HepG2 (cell line): ENCODE results near the gene PRKG1. TPM values are rescaled to one million over a fixed set of nuclear protein-coding genes. Genes with fewer than 3 reads are reported as not detected.

Experiments used
- ATAC-seq: fragments of 200-7000 bp; cut with Tn5 transposase; 3 replicates; pipeline ENCODE4 v1.9.1; 2020; ENCODE audit warnings: mild to moderate bottlenecking, moderate library complexity
- BruUV-seq: library from RNA; stranded (reverse); fragments of 400-500 nt; replicated peaks from 2 replicates; lab custom pipeline; 2021; lab: Mats Ljungman, UMichigan
- CTCF ChIA-PET: fragments of 300-600 bp; formaldehyde crosslinking; extraction: SDS; loops from one replicate; lab custom pipeline; 2021; ENCODE audit warnings: low total read pairs, inconsistent platforms, low intra/inter-chr PET ratio; lab: Yijun Ruan, JAX
- POLR2A ChIA-PET: fragments of 350-600 bp; sonication (Branson Sonifier 250); formaldehyde crosslinking; loops from one replicate; lab custom pipeline; 2020; ENCODE audit warnings: antibody characterized with exemption, inconsistent platforms; lab: Yijun Ruan, JAX
- DNase-seq: peaks from one replicate; pipeline ENCODE4 v3.0.0-alpha.2; 2015; ENCODE audit warnings: low spot score
- FAIRE-seq: peaks from 3 replicates; lab custom pipeline; 2011; peaks lifted over from hg19 to GRCh38; lab: Jason Lieb, UNC
- H2AFZ ChIP-seq: one replicate; pipeline ENCODE4 v1.6.1; 2011; ENCODE audit warnings: low read length, inconsistent platforms
- H3K27ac ChIP-seq: fragments of 300-600 bp; 3 replicates; pipeline ENCODE4 v1.8.0; 2011; ENCODE audit warnings: mixed run types, mild to moderate bottlenecking, mixed read lengths, low read length, inconsistent platforms; ENCODE audit not compliant: insufficient read depth; ENCODE audit errors: extremely low read length
- H3K27me3 ChIP-seq, 2 experiments: fragments of 200-600 bp in 1 of 2; 2 replicates in 1 of 2; 3 replicates in 1 of 2; pipeline versions ENCODE4 v1.6.0 to v1.8.0; 2011; ENCODE audit warnings: low read length in 2 of 2, mild to moderate bottlenecking in 2 of 2, moderate library complexity in 2 of 2, inconsistent platforms in 1 of 2; ENCODE audit not compliant: insufficient read depth in 2 of 2, control insufficient read depth in 1 of 2
- H3K36me3 ChIP-seq, 2 experiments: fragments of 200-600 bp in 1 of 2; replicated peaks in 1 of 2; 2 replicates in 1 of 2; 3 replicates in 1 of 2; pipeline versions ENCODE4 v1.5.1 to v1.8.0; 2011; ENCODE audit warnings: low read length in 2 of 2, inconsistent platforms in 1 of 2; ENCODE audit not compliant: insufficient read depth in 2 of 2, control insufficient read depth in 1 of 2
- H3K4me1 ChIP-seq: 2 replicates; pipeline ENCODE4 v1.5.1; 2012; ENCODE audit warnings: low read length, inconsistent platforms; ENCODE audit not compliant: insufficient read depth
- H3K4me2 ChIP-seq: 2 replicates; pipeline ENCODE4 v1.6.0; 2011; ENCODE audit warnings: low read depth, low read length, inconsistent platforms
- H3K4me3 ChIP-seq, 3 experiments: fragments of 200-600 bp in 1 of 3; sonication (generic), shearing (Covaris generic) in 1 of 3; replicated peaks in 1 of 3; 2 replicates each; pipeline ENCODE4 v1.5.1; 2011 to 2016; ENCODE audit warnings: low read length in 3 of 3, inconsistent platforms in 2 of 3, low read depth in 2 of 3, mild to moderate bottlenecking in 2 of 3, control low read depth in 1 of 3, mixed read lengths in 1 of 3; ENCODE audit not compliant: insufficient read depth in 1 of 3
- H3K79me2 ChIP-seq: one replicate; pipeline ENCODE4 v1.6.1; 2011; ENCODE audit warnings: low read length, inconsistent platforms; ENCODE audit not compliant: insufficient read depth
- H3K9ac ChIP-seq: 2 replicates; pipeline ENCODE4 v1.6.0; 2011; ENCODE audit warnings: mild to moderate bottlenecking, low read depth, low read length, inconsistent platforms; ENCODE audit not compliant: insufficient read depth
- H3K9me3 ChIP-seq: 2 replicates; pipeline ENCODE4 v1.5.1; 2012; ENCODE audit warnings: mild to moderate bottlenecking, low read length
- H4K20me1 ChIP-seq: 2 replicates; pipeline ENCODE4 v1.6.0; 2011; ENCODE audit warnings: inconsistent platforms, mild to moderate bottlenecking, low read length, moderate library complexity; ENCODE audit not compliant: insufficient read depth
- CENPBD1 ChIP-seq: sonication (generic); formaldehyde crosslinking; IDR thresholded peaks from 2 replicates; pipeline ENCODE4 v1.8.0; 2022; ENCODE audit warnings: missing genetic modification reagents, low read depth, mild to moderate bottlenecking, borderline replicate concordance
- DNMT3B ChIP-seq: conservative IDR thresholded peaks from 2 replicates; pipeline ENCODE4 v1.6.1; 2016; ENCODE audit warnings: missing biosample characterization, control low read depth
- KDM3A ChIP-seq: IDR thresholded peaks from 2 replicates; pipeline ENCODE4 v1.6.1; 2018; ENCODE audit warnings: low read depth, missing compliant biosample characterization
- KLF6 ChIP-seq: IDR thresholded peaks from 2 replicates; pipeline ENCODE4 v1.8.0; 2016; ENCODE audit warnings: missing biosample characterization, missing genetic modification reagents
- PATZ1 ChIP-seq: sonication (generic); formaldehyde crosslinking; IDR thresholded peaks from 2 replicates; pipeline ENCODE4 v1.4.0; 2020; ENCODE audit warnings: missing genetic modification reagents
- PAX8 ChIP-seq: sonication (generic); formaldehyde crosslinking; IDR thresholded peaks from 2 replicates; pipeline ENCODE4 v1.8.0; 2022; ENCODE audit warnings: mild to moderate bottlenecking, missing genetic modification reagents, borderline replicate concordance
- TCF7 ChIP-seq: sonication (generic); IDR thresholded peaks from 2 replicates; pipeline ENCODE4 v1.6.1; 2016; ENCODE audit warnings: antibody characterized with exemption, low read depth
- THYN1 ChIP-seq: sonication (generic); formaldehyde crosslinking; IDR thresholded peaks from 2 replicates; pipeline ENCODE4 v1.8.1; 2023; ENCODE audit warnings: low read depth, mild to moderate bottlenecking, moderate library complexity, missing genetic modification reagents, borderline replicate concordance
- ZBTB14 ChIP-seq: sonication (generic); formaldehyde crosslinking; IDR thresholded peaks from 2 replicates; pipeline ENCODE4 v1.4.0; 2020; ENCODE audit warnings: missing genetic modification reagents
- ZBTB2 ChIP-seq: sonication (generic); formaldehyde crosslinking; IDR thresholded peaks from 2 replicates; pipeline ENCODE4 v1.8.0; 2022; ENCODE audit warnings: low read depth, missing genetic modification reagents
- ZNF180 ChIP-seq: sonication (generic); formaldehyde crosslinking; IDR thresholded peaks from 2 replicates; pipeline ENCODE4 v1.4.0; 2020; ENCODE audit warnings: low read depth, missing genetic modification reagents, borderline replicate concordance
- ZNF432 ChIP-seq: sonication (generic); formaldehyde crosslinking; IDR thresholded peaks from 2 replicates; pipeline ENCODE4 v1.5.0; 2020; ENCODE audit warnings: missing genetic modification reagents, mild to moderate bottlenecking, borderline replicate concordance
- ZNF678 ChIP-seq: sonication (generic); formaldehyde crosslinking; IDR thresholded peaks from 2 replicates; pipeline ENCODE4 v1.4.0; 2020; ENCODE audit warnings: mild to moderate bottlenecking, missing genetic modification reagents
- WGBS: methylation state at CpG from one replicate; pipeline ENCODE4 v1.1.6; 2017; ENCODE audit warnings: low lambda C conversion rate; 5-methylcytosine and 5-hydroxymethylcytosine counted together
- in situ Hi-C: cut with HindIII; loops from 2 replicates; pipeline ENCODE4 v1.10.0; 2017; ENCODE audit warnings: low pct_unique_long_range_greater_than_20kb; ENCODE audit not compliant: extremely low pct_ligation_motif_present
- intact Hi-C: fragments of 100-400 bp; cut with micrococcal nuclease; formaldehyde crosslinking; loops from one replicate; pipeline ENCODE4 v1.10.0; 2022; ENCODE audit not compliant: unreplicated experiment
- polyA plus RNA-seq, 8 experiments: library from polyadenylated mRNA; depleted of rRNA in 3 of 8; stranded (reverse) in 7 of 8; unstranded in 1 of 8; fragments of >200 nt; fragmentation: Illumina TruSeq in 4 of 8; extraction: Trizol in 4 of 8; gene quantifications; 2 replicates each; pipeline versions ENCODE4 v1.2.1 to v1.2.3, GENCODE V29; 2011 to 2016; ENCODE audit warnings: low read depth in 4 of 8, missing spikeins in 1 of 8, mixed read lengths in 1 of 8; ENCODE audit not compliant: insufficient read depth in 1 of 8
- total RNA-seq, 5 experiments: library from RNA; depleted of rRNA; stranded (reverse); fragments of >200 nt; fragmentation: Illumina TruSeq; extraction: Trizol; gene quantifications; 2 replicates each; pipeline ENCODE4 v1.2.3, GENCODE V29; 2016; ENCODE audit warnings: low read depth in 1 of 5
- TF ChIP-seq, protein P1 (sequence below): sonication (generic); formaldehyde crosslinking; IDR thresholded peaks from 2 replicates; pipeline ENCODE4 v1.8.1; 2022; ENCODE audit warnings: mild to moderate bottlenecking, missing genetic modification reagents

PRKG1 gene
- total and polyA plus RNA-seq, 2 of the 13 experiments (the other 11 are each of a cell fraction or from before 2014, with no cell fraction given) = 0.01 TPM; not detected in 1

DNA sequence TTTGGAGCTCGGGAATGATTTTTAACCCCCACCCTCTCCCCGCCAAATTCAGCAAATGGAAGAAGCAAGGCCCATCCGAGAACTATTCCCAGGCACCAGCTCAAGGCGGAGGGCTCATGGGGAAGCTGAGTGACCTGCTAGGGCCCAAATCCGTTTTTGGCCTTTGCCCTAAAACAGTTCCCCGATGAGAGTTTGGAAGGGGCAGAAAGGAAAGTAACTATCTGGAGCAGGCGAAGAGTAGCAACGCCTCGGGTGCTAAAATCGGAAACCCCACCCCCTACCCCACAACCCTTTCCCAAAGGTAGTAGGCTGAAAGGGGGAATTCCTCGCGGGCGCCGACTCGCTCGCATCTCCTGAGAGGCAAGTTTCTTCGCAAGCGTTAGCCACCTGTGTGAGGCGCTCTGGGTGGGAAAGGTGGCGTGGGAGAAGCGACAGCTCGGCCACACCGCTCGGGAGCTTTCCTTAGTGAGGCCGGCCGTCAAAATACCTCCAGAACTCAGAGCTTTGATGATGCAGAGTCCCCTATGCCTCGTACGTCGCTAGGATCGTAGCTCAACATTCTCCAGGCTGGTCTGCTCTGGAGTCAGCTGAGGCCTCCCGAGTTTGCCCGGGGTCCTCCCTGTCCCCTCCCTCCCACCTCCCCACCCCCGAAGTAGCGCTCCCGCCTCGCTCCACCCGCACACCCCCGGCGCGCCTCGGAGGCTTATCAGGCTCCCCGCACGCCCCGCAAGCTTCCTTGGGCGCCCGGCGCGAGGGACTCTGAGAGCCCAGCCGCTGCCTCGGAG, 642 bp upstream of the PRKG1 start (continued):
- TF ChIP-seq, protein P1, sequence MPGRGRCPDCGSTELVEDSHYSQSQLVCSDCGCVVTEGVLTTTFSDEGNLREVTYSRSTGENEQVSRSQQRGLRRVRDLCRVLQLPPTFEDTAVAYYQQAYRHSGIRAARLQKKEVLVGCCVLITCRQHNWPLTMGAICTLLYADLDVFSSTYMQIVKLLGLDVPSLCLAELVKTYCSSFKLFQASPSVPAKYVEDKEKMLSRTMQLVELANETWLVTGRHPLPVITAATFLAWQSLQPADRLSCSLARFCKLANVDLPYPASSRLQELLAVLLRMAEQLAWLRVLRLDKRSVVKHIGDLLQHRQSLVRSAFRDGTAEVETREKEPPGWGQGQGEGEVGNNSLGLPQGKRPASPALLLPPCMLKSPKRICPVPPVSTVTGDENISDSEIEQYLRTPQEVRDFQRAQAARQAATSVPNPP (CRISPR knock-in tag) = no peak
- TF ChIP-seq ZBTB2 (CRISPR knock-in tag) = no peak

DNA sequence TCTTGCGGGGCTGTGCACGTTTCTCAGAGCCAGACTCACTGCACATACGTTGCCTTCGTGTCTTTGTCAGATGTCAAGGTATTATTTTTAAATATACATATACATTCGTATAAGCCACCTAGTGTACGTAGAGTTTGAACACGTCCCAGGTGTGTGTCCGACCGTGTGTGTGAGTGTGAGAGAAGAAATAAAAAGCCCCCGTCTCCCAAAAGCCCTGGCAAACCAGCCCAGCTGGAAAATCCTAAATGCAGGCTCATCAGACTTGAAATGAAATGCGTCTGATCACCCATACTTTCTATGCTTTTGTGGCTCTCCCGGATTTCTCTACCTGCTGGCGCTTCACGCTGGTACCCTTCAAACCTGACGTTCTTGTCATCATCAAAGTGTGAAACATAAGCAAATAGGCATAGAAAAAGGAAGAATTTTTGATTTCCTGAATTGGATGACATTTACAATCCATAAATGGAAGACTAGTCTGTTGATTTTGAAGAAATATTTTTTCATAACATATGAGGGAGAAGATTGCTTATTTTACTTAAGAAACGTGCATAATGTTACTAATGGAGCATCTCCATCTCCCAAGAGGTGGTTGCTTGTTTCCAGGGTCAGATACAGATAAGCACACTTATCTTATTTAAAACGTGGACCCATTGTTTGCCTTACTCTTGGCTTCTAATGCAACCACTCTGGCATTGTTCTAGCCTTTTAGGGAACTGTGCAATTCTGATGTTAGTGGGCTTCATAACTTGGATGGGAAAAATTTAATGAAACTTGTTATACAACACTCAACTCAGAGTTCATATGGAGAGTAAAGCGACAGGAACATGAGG, 971 bp downstream of the PRKG1 start:
- DNase-seq = no peak
- Histone ChIP-seq H3K27me3 (peaks cover 3 to 30% of the 10 kb centered on the region in 2 experiments; a peak in 3 of 5 replicates), H3K27ac (no peak overlapping the region), H3K9ac (no peak overlapping the region), H3K79me2 (no peaks in the 10 kb centered on the region), H3K36me3 (no peaks in the 10 kb centered on the region), H3K9me3 (no peaks in the 10 kb centered on the region), H4K20me1 (no peaks in the 10 kb centered on the region), H2AFZ (no peak overlapping the region), H3K4me2 (peak overlapping the region; percentile 71), H3K4me3 (no peak overlapping the region), H3K4me1 (peaks cover 9% of the 10 kb centered on the region; the same call in 1 of the 2 replicates)
- in situ Hi-C loops = no loop called here
- FAIRE-seq = no peak
- ChIA-PET POLR2A (no interaction called here), CTCF (no interaction called here)
- 16% methylated on average over 18 of the region's 18 CpGs for WGBS
- intact Hi-C loops = loop anchor here (5.0 kb wide), 1 partner anchor 63 kb away; no protein-coding TSS in a partner anchor
- BruUV-seq = no TSS peak
- ATAC-seq = no peak
- TF ChIP-seq ZNF432 (CRISPR knock-in tag) (no peak), DNMT3B (CRISPR knock-in tag) (no peak), ZNF180 (CRISPR knock-in tag) (no peak), KDM3A (CRISPR knock-in tag) (no peak), ZBTB14 (no peak), THYN1 (CRISPR knock-in tag) (no peak), PAX8 (CRISPR knock-in tag) (no peak), ZNF678 (CRISPR knock-in tag) (no peak), CENPBD1 (CRISPR knock-in tag) (no peak), PATZ1 (CRISPR knock-in tag) (no peak), TCF7 (no peak), KLF6 (CRISPR knock-in tag) (no peak)
